Adrenal gland (tissue), 12 donors: ENCODE results near the gene ARR3. TPM values are rescaled to one million over a fixed set of nuclear protein-coding genes. Genes with fewer than 3 reads are reported as not detected.

ENCODE experiments used
- DNase-seq, 7 donors: peaks; one replicate each; pipeline ENCODE4 v3.0.0-alpha.2; 2019 to 2020
- H3K27ac ChIP-seq, 5 donors: fragments of 200-600 bp; sonication (generic) in 4 of 5; 1 replicate in 3 of 5; 2 replicates in 2 of 5; pipeline versions ENCODE4 v1.5.1 to v1.8.0; 2016 to 2020; ENCODE audit warnings: mild to moderate bottlenecking in 1 of 5
- H3K27me3 ChIP-seq: fragments of 200-600 bp; 2 replicates; pipeline ENCODE4 v1.8.0; 2021
- H3K36me3 ChIP-seq, 2 donors: fragments of 200-600 bp; replicated peaks in 1 of 2; 1 replicate in 1 of 2; 2 replicates in 1 of 2; pipeline versions ENCODE4 v1.5.1 to v1.8.0; 2018 to 2022
- H3K4me1 ChIP-seq, 2 donors: fragments of 200-600 bp; replicated peaks in 1 of 2; 1 replicate in 1 of 2; 2 replicates in 1 of 2; pipeline versions ENCODE4 v1.5.1 to v1.8.0; 2018 to 2021
- H3K4me3 ChIP-seq, 4 donors: fragments of 200-600 bp; sonication (generic) in 3 of 4; one replicate each; pipeline ENCODE4 v1.5.1; 2016 to 2018
- H3K9me3 ChIP-seq, 3 donors: fragments of 200-600 bp; sonication (generic) in 1 of 3; replicated peaks in 1 of 3; 1 replicate in 2 of 3; 2 replicates in 1 of 3; pipeline versions ENCODE4 v1.5.1 to v1.8.0; 2016 to 2021
- POLR2A ChIP-seq, 2 donors: fragments of 450-650 bp; IDR thresholded peaks; one replicate each; pipeline ENCODE4 v1.6.1; 2017; ENCODE audit warnings: antibody characterized with exemption in 2 of 2, mild to moderate bottlenecking in 2 of 2, moderate library complexity in 1 of 2
- WGBS, 4 donors: extraction: QIAGEN DNeasy Blood & Tissue Kit in 2 of 4; methylation state at CpG; one replicate each; pipeline versions ENCODE4 v1.1.5 to v1.1.7; 2013 to 2017; 5-methylcytosine and 5-hydroxymethylcytosine counted together
- intact Hi-C, 2 donors: fragments of 100-400 bp; cut with DNase I; formaldehyde crosslinking; loops; one replicate each; pipeline versions ENCODE4 v1.14.1 to v1.15.0; 2022 to 2023
- polyA plus RNA-seq, 3 donors: library from polyadenylated mRNA; stranded (reverse); fragments of 200-250 nt in 2 of 3; fragments of 350-450 nt in 1 of 3; fragmentation: Illumina TruSeq in 1 of 3; extraction: RNeasy Lipid Tissue Mini Kit (QIAGEN cat#74804) in 1 of 3; gene quantifications; one replicate each; pipeline ENCODE4 v1.2.3, GENCODE V29; 2013 to 2014
- total RNA-seq, 9 donors: library from RNA; depleted of rRNA in 4 of 9; stranded (reverse); fragments of >200 nt in 4 of 9; fragments of 120-200 nt in 1 of 9; fragmentation: NEBNext Ultra II Directional in 1 of 9; extraction: Animal tissue kit (Norgen Biotek cat#: 25700) in 1 of 9; gene quantifications; one replicate each; pipeline versions ENCODE4 v1.1.0 to v1.2.4, GENCODE V29; 2013 to 2023
- TF ChIP-seq, protein P1 (sequence below), 6 experiments: fragments of 450-650 bp in 4 of 6; fragments of 200-600 bp in 2 of 6; sonication (generic) in 1 of 6; IDR thresholded peaks; 1 replicate in 5 of 6; 2 replicates in 1 of 6; pipeline versions ENCODE4 v1.5.1 to v1.8.0; 2016 to 2021; ENCODE audit warnings: antibody characterized with exemption in 6 of 6, mild to moderate bottlenecking in 2 of 6, moderate library complexity in 1 of 6
- donor health status: healthy with polysubstance abuse.
- donor health status: Bipolar disorder and iron deficiency.
- donor health status: DM: yes; HTN: yes; CAD: no.
- donor health status: DM: no; HTN: no; CAD: no.
- donor health status: DM: no; HTN: no; CAD: no.
- donor health status: DM: yes; HTN: yes; CAD: no.

The ARR3 gene
- total and polyA plus RNA-seq, 12 donors: not detected

DNA sequence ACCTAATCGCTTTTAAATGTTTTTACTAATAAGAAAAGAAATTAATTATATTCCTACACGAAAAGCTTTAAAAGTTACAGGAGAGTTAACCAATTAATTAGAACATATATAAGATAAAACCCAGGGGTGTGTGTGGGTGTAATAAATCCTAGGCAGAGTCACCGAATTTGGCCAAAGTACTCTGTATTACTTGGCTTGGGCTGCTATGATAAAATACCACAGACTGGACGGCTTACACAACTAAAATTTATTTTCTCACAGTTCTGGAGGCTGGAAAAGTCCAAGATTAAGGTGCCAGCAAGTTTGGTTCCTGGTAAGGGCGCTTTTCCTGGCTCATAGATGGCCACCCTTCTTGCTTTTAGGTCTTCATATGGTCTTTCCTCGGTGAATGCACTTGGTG is 23.3 kb upstream of the ARR3 start:
- H3K36me3 ChIP-seq: no peaks in the 10 kb centered on the region
- 64 to 77% (median 66%) methylated on average over 6 of the region's 6 CpGs for WGBS, 4 donors
- TF ChIP-seq POLR2A (IDR thresholded peaks at IDR 0.05): no peak
- TF ChIP-seq, protein P1, sequence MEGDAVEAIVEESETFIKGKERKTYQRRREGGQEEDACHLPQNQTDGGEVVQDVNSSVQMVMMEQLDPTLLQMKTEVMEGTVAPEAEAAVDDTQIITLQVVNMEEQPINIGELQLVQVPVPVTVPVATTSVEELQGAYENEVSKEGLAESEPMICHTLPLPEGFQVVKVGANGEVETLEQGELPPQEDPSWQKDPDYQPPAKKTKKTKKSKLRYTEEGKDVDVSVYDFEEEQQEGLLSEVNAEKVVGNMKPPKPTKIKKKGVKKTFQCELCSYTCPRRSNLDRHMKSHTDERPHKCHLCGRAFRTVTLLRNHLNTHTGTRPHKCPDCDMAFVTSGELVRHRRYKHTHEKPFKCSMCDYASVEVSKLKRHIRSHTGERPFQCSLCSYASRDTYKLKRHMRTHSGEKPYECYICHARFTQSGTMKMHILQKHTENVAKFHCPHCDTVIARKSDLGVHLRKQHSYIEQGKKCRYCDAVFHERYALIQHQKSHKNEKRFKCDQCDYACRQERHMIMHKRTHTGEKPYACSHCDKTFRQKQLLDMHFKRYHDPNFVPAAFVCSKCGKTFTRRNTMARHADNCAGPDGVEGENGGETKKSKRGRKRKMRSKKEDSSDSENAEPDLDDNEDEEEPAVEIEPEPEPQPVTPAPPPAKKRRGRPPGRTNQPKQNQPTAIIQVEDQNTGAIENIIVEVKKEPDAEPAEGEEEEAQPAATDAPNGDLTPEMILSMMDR (IDR thresholded peaks at IDR 0.05): no peak
- intact Hi-C loops: no loop called here
- no peak for DNase-seq
- no peaks in the 10 kb centered on the region for H3K4me1 ChIP-seq
- H3K9me3 ChIP-seq: no peaks in the 10 kb centered on the region
- no peak overlapping the region for H3K4me3 ChIP-seq
- H3K27ac ChIP-seq: no peak overlapping the region
- H3K27me3 ChIP-seq: peaks cover 8% of the 10 kb centered on the region

DNA sequence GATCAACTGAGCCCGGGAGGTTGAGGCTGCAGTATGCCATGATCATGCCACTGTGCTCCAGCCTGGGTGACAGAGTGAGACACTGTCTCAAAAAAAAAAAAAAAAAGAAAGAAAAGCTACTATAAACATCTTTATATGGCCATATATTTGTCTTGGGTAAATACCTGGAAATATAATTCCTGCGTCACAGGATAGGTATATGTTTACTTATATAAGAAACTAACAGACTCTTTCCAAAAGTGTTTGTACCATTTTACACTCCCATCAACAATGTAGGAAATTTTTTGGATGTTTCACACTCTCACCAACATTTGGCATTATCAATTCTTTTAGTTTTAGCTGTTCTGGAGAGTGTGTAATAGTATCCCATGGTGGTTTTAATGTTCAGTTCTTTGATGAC is 20.9 kb upstream of the ARR3 start:
- Histone ChIP-seq H3K27ac (no peak overlapping the region), H3K9me3 (no peaks in the 10 kb centered on the region), H3K4me1 (no peaks in the 10 kb centered on the region), H3K27me3 (peaks cover 8% of the 10 kb centered on the region), H3K36me3 (no peaks in the 10 kb centered on the region), H3K4me3 (no peak overlapping the region)
- no peak for DNase-seq
- WGBS, 4 donors: 85 to 97% (median 94%) methylated on average over 2 of the region's 2 CpGs
- intact Hi-C loops: no loop called here
- TF ChIP-seq POLR2A (IDR thresholded peaks at IDR 0.05): no peak
- TF ChIP-seq, protein P1 (IDR thresholded peaks at IDR 0.05): no peak

DNA sequence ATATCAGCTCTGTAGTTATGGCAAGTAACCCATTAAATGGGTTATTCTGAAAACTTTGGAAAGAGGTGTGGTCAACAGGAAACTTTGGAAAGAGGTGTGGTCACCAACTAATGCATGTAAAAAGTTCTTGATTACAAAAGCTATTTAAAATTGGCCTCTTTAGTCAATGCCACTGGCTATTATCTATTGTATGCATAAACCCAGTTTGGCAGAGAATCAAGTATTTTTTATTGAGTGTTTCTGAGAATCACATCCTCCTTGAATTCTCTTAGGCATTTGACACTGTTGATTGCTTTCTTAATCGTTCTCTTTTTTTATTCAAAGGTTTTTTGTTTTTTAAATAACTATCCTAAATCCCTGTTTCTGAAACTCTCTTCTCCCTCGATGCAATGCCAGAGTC is 15.6 kb upstream of the ARR3 start:
- peaks cover 8% of the 10 kb centered on the region for H3K27me3 ChIP-seq
- intact Hi-C loops: no loop called here
- H3K36me3 ChIP-seq: no peaks in the 10 kb centered on the region
- 54 to 69% (median 59%) methylated on average over 2 of the region's 2 CpGs for WGBS, 4 donors
- no peaks in the 10 kb centered on the region for H3K4me1 ChIP-seq
- H3K9me3 ChIP-seq: no peaks in the 10 kb centered on the region
- H3K27ac ChIP-seq: no peak overlapping the region
- TF ChIP-seq, protein P1 (IDR thresholded peaks at IDR 0.05): no peak
- no peak for TF ChIP-seq POLR2A (IDR thresholded peaks at IDR 0.05)
- DNase-seq: no peak
- H3K4me3 ChIP-seq: no peak overlapping the region

DNA sequence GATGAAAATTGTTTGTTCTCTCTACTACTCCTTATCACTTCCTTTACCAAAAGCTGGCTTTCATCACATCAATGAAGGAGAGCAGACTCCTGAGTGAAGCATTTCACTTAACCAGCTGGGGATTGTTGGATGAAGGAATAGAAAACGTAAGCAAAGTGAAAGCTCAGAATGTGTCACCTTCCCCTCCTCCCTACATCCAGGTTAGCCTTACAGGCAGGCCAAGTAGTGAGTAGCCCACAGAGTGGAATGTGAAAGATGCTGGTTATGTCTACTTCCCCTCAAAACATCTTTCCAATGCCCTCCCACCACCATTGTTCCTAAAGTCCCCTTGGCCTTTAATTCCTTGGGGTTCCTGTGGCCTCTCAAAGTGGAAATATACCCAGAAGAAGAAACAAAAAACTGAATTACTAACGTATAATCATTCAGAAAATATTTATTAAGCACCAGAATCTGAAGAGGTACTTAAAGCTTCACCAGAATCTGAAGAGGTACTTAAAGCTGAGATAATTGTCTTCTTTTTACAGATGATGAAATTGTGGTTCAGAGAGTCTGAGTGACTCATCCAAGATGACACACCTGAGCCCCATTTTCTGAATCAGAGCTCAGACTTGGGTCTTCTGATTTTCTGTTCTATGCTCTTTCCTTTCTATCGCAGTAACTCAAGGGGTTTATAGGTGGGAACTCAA is 14.6 kb upstream of the ARR3 start:
- 65 to 93% (median 76%) methylated on average over 3 of the region's 3 CpGs for WGBS, 4 donors
- H3K4me1 ChIP-seq: no peaks in the 10 kb centered on the region
- TF ChIP-seq, protein P1 (IDR thresholded peaks at IDR 0.05): no peak
- TF ChIP-seq POLR2A (IDR thresholded peaks at IDR 0.05): no peak
- no peak for DNase-seq
- H3K27ac ChIP-seq: no peak overlapping the region
- no peaks in the 10 kb centered on the region for H3K9me3 ChIP-seq
- H3K27me3 ChIP-seq: peaks cover 5% of the 10 kb centered on the region
- intact Hi-C loops: no loop called here
- H3K36me3 ChIP-seq: no peaks in the 10 kb centered on the region
- no peak overlapping the region for H3K4me3 ChIP-seq
